GM12878 (cell line): ENCODE data around the gene ZSCAN10. TPM values are rescaled to one million over a fixed set of nuclear protein-coding genes. Genes with fewer than 3 reads are reported as not detected.

Experiments
- ATAC-seq: fragments of 200-7000 bp; cut with Tn5 transposase; 3 replicates; pipeline ENCODE4 v1.9.1; 2020; ENCODE audit warnings: mild to moderate bottlenecking, moderate library complexity
- BruUV-seq: library from RNA; stranded (reverse); fragments of 400-500 nt; replicated peaks from 2 replicates; lab custom pipeline; 2021; lab: Mats Ljungman, UMichigan
- CTCF ChIA-PET: fragments of 300-600 bp; sonication (Branson Sonifier 250); formaldehyde crosslinking; extraction: SDS; loops from one replicate; lab custom pipeline; 2021; ENCODE audit warnings: inconsistent platforms; lab: Yijun Ruan, JAX
- POLR2A ChIA-PET: fragments of 350-600 bp; formaldehyde crosslinking; extraction: SDS; loops from one replicate; lab custom pipeline; 2021; ENCODE audit warnings: inconsistent platforms; lab: Charles Lee
- RAD21 ChIA-PET: fragments of 300-600 bp; sonication (Branson Sonifier 250); formaldehyde crosslinking; loops from one replicate; lab custom pipeline; 2023; ENCODE audit warnings: antibody characterized with exemption; ENCODE audit not compliant: unreplicated experiment; lab: Charles Lee
- SMC1A ChIA-PET: fragments of 300-600 bp; sonication (Branson Sonifier 250); formaldehyde crosslinking; loops from one replicate; lab custom pipeline; 2023; ENCODE audit not compliant: unreplicated experiment, uncharacterized antibody; lab: Charles Lee
- DNase-seq: peaks from one replicate; pipeline ENCODE4 v3.0.0-alpha.2; 2011; ENCODE audit warnings: low read depth, low spot score
- FAIRE-seq: peaks from 3 replicates; lab custom pipeline; 2011; peaks lifted over from hg19 to GRCh38; lab: Jason Lieb, UNC
- H2AFZ ChIP-seq: 2 replicates; pipeline ENCODE4 v1.6.0; 2011; ENCODE audit warnings: low read depth, low read length, control low read depth; ENCODE audit not compliant: control insufficient read depth
- H3K27ac ChIP-seq: 2 replicates; pipeline ENCODE4 v1.5.1; 2011; ENCODE audit warnings: control low read depth; ENCODE audit not compliant: control insufficient read depth, insufficient read depth
- H3K27me3 ChIP-seq, 2 experiments: replicated peaks in 1 of 2; 2 replicates each; pipeline versions ENCODE4 v1.6.0 to v1.6.1; 2011; ENCODE audit warnings: low read length in 1 of 2; ENCODE audit not compliant: control insufficient read depth in 2 of 2, insufficient read depth in 2 of 2
- H3K36me3 ChIP-seq, 2 experiments: 2 replicates each; pipeline ENCODE4 v1.5.1; 2011; ENCODE audit warnings: low read length in 1 of 2; ENCODE audit not compliant: control insufficient read depth in 2 of 2, insufficient read depth in 2 of 2
- H3K4me1 ChIP-seq: 2 replicates; pipeline ENCODE4 v1.6.1; 2011; ENCODE audit warnings: mild to moderate bottlenecking, low read length, moderate library complexity, mixed read lengths; ENCODE audit not compliant: control insufficient read depth, insufficient read depth
- H3K4me2 ChIP-seq: 2 replicates; pipeline ENCODE4 v1.6.0; 2011; ENCODE audit warnings: control low read depth; ENCODE audit not compliant: control insufficient read depth, insufficient read depth
- H3K4me3 ChIP-seq: fragments of 200-600 bp; sonication (generic); 2 replicates; pipeline ENCODE4 v1.5.1; 2016
- H3K79me2 ChIP-seq: 2 replicates; pipeline ENCODE4 v1.6.0; 2011; ENCODE audit warnings: low read length; ENCODE audit not compliant: control insufficient read depth, insufficient read depth
- H3K9ac ChIP-seq: 2 replicates; pipeline ENCODE4 v1.8.0; 2011; ENCODE audit warnings: low read length, control low read depth, mixed read lengths; ENCODE audit not compliant: control insufficient read depth, insufficient read depth
- H3K9me3 ChIP-seq: replicated peaks from 3 replicates; pipeline ENCODE4 v1.5.1; 2011; ENCODE audit warnings: mild to moderate bottlenecking, low read length; ENCODE audit not compliant: control insufficient read depth, insufficient read depth
- H4K20me1 ChIP-seq: 2 replicates; pipeline ENCODE4 v1.6.0; 2011; ENCODE audit not compliant: control insufficient read depth, insufficient read depth
- ASH2L ChIP-seq: fragments of 300-600, 200-600 bp; sonication (generic); IDR thresholded peaks from 2 replicates; pipeline ENCODE4 v1.6.1; 2017; ENCODE audit warnings: low read depth, mild to moderate bottlenecking, borderline replicate concordance
- BCL3 ChIP-seq: IDR thresholded peaks from 2 replicates; pipeline ENCODE4 v1.6.1; 2011; ENCODE audit warnings: borderline replicate concordance, low read depth, mild to moderate bottlenecking, moderate library complexity, low read length; ENCODE audit not compliant: insufficient read depth, poor library complexity, severe bottlenecking
- CTCF ChIP-seq, 3 experiments: IDR thresholded peaks in 2 of 3; conservative IDR thresholded peaks in 1 of 3; 2 replicates each; pipeline ENCODE4 v1.5.1; 2011; ENCODE audit warnings: low read depth in 3 of 3, low read length in 3 of 3, mild to moderate bottlenecking in 3 of 3, control low read depth in 2 of 3, moderate library complexity in 2 of 3, inconsistent platforms in 1 of 3, mixed read lengths in 1 of 3; ENCODE audit not compliant: control insufficient read depth in 2 of 3, insufficient read depth in 1 of 3; ENCODE audit errors: extremely low read depth in 1 of 3
- NKRF ChIP-seq: fragments of 450-650 bp; conservative IDR thresholded peaks from 2 replicates; pipeline ENCODE4 v1.6.1; 2017; ENCODE audit warnings: mild to moderate bottlenecking, moderate library complexity
- PAX5 ChIP-seq: IDR thresholded peaks from 2 replicates; pipeline ENCODE4 v1.6.1; 2011; ENCODE audit warnings: low read depth, low read length, borderline replicate concordance
- POLR2AphosphoS2 ChIP-seq: IDR thresholded peaks from 2 replicates; pipeline ENCODE4 v1.6.1; 2011; ENCODE audit warnings: low read depth, mild to moderate bottlenecking, low read length, improper control_type of control experiment, moderate library complexity
- RELA ChIP-seq: fragments of 450-650 bp; IDR thresholded peaks from 2 replicates; pipeline ENCODE4 v1.8.0; 2014; ENCODE audit warnings: borderline replicate concordance; ENCODE audit not compliant: partially characterized antibody
- ZNF207 ChIP-seq: fragments of 450-650 bp; IDR thresholded peaks from 2 replicates; pipeline ENCODE4 v1.6.1; 2014; ENCODE audit warnings: antibody characterized with exemption, mild to moderate bottlenecking, borderline replicate concordance
- WGBS: methylation state at CpG from one replicate; pipeline ENCODE4 v1.1.6; 2016; ENCODE audit warnings: low lambda C conversion rate; ENCODE audit not compliant: insufficient replicate concordance, insufficient coverage; ENCODE audit errors: missing lambda C conversion rate; 5-methylcytosine and 5-hydroxymethylcytosine counted together
- in situ Hi-C: fragments of 300-500 bp; cut with MboI; formaldehyde crosslinking; loops from 9 replicates; pipeline ENCODE4 v1.14.3; 2018; ENCODE audit warnings: mixed read lengths
- intact Hi-C: fragments of 100-400 bp; cut with micrococcal nuclease; formaldehyde crosslinking; loops from one replicate; pipeline ENCODE4 v1.14.2; 2022; ENCODE audit not compliant: unreplicated experiment
- polyA plus RNA-seq, 11 experiments: library from polyadenylated mRNA; depleted of rRNA in 4 of 11; unstranded in 6 of 11; stranded (reverse) in 5 of 11; fragments of >200 nt; fragmentation: Nextera tagmentation in 4 of 11; fragmentation: Illumina TruSeq in 1 of 11; extraction: Ambion mirVana in 4 of 11; extraction: Trizol in 1 of 11; gene quantifications; 1 replicate in 1 of 11; 2 replicates in 10 of 11; pipeline versions ENCODE4 v1.2.1 to v1.2.3, GENCODE V29; 2011 to 2016; ENCODE audit warnings: inconsistent platforms in 2 of 11, missing spikeins in 2 of 11, low read depth in 1 of 11
- total RNA-seq, 4 experiments: library from RNA; depleted of rRNA in 3 of 4; stranded (reverse); fragments of >200 nt in 3 of 4; fragmentation: Illumina TruSeq in 1 of 4; extraction: Trizol in 1 of 4; gene quantifications; 2 replicates each; pipeline versions ENCODE4 v1.2.1 to v1.2.3, GENCODE V29; 2013 to 2021

The ZSCAN10 gene
- total and polyA plus RNA-seq, 10 of the 15 experiments (the other 5 are each of a cell fraction or from before 2014, with no cell fraction given) = 0.06 to 0.33 TPM; not detected in 8

GRCh38 chr16:3065069-3065741 is 33.9 kb downstream of the ZSCAN10 start, which contains the start of gene IL32 (continued):
- TF ChIP-seq NKRF = 0 out of 2 replicates have a peak, but pooled peaks have one; percentile 27
- no peak for TF ChIP-seq ASH2L
- peak; percentile 93 for TF ChIP-seq RELA
- TF ChIP-seq, all 136 proteins: peak for 24

GRCh38 chr16:3063625-3064386 is 35.3 kb downstream of the ZSCAN10 start:
- H3K9ac ChIP-seq = no peak overlapping the region
- in situ Hi-C loops (loop anchor here (5.0 kb wide), 2 partner anchors 33 to 63 kb away; partner anchors contain the start of gene ZSCAN10), intact Hi-C loops (no loop called here)
- no peaks in the 10 kb centered on the region for H4K20me1 ChIP-seq
- H3K27me3 ChIP-seq = no peaks in the 10 kb centered on the region
- RAD21 ChIA-PET = interaction anchor here (0.7 to 3.9 kb wide), 4 partner anchors 12 to 65 kb away, joined by 3 to 23 read pairs (median 6); no protein-coding TSS in a partner anchor
- peaks cover 25% of the 10 kb centered on the region for H3K79me2 ChIP-seq
- ATAC-seq (no peak), FAIRE-seq (no peak), DNase-seq (no peak)
- no TSS peak for BruUV-seq
- H3K36me3 ChIP-seq = no peaks in the 10 kb centered on the region; a peak in 1 of 4 replicates
- H3K4me3 ChIP-seq = no peak overlapping the region
- H3K4me1 ChIP-seq = peaks cover 23% of the 10 kb centered on the region
- POLR2A ChIA-PET = no interaction called here
- TF ChIP-seq ZNF207 = no peak
- TF ChIP-seq POLR2AphosphoS2 = no peak
- no peak for TF ChIP-seq CTCF (IDR thresholded peaks at IDR 0.05 in 2 of 3, conservative IDR thresholded peaks at IDR 0.05 in 1 of 3; ENCODE audit: control insufficient read depth in 2 of 3, extremely low read depth in 1 of 3, insufficient read depth in 1 of 3, low read depth in 3 of 3, low read length in 3 of 3)
- no peak for TF ChIP-seq PAX5
- TF ChIP-seq BCL3 = no peak
- H3K27ac ChIP-seq = no peak overlapping the region
- CTCF ChIA-PET = interaction anchor here (0.7 to 9.5 kb wide), 12 partner anchors 13 to 94 kb away, joined by 3 to 174 read pairs (median 4); partner anchors contain the start of gene ZNF213
- no peak overlapping the region for H3K4me2 ChIP-seq
- no peaks in the 10 kb centered on the region; the same call in 2 of the 3 replicates for H3K9me3 ChIP-seq
- SMC1A ChIA-PET = interaction anchor here (0.6 to 6.1 kb wide), 6 partner anchors 12 to 71 kb away, joined by 3 to 52 read pairs (median 4); partner anchors contain the start of gene ZNF213
- WGBS = 86% methylated on average over 8 of the region's 8 CpGs
- no peak overlapping the region for H2AFZ ChIP-seq
